GM21619 (cell line): ENCODE measurements around the gene HMSD.

ENCODE experiments used
- ATAC-seq: cut with Tn5 transposase; IDR thresholded peaks from one replicate; pipeline ENCODE4 v1.9.1; 2021; ENCODE audit not compliant: unreplicated experiment

The HMSD gene

GRCh38 chr18:63987743-63988142, 38.6 kb downstream of the HMSD start:
- ATAC-seq: no peak

GRCh38 chr18:63992751-63993150, 43.6 kb downstream of the HMSD start:
- no peak for ATAC-seq

GRCh38 chr18:63994783-63995399, 45.8 kb downstream of the HMSD start:
- no peak for ATAC-seq

GRCh38 chr18:63997041-63997440, 47.9 kb downstream of the HMSD start:
- no peak for ATAC-seq

- ATAC-seq: no peak
Observed at GRCh38 chr18:63997606-63998005, 48.5 kb downstream of the HMSD start.

- no peak for ATAC-seq
Observed at GRCh38 chr18:63999871-64000270, 50.8 kb downstream of the HMSD start.

- ATAC-seq: no peak
Observed at GRCh38 chr18:64002581-64002980, 53.5 kb downstream of the HMSD start.

- no peak for ATAC-seq
Observed at GRCh38 chr18:64009305-64009704, 60.2 kb downstream of the HMSD start.
